WTC11 (cell line): Measurements from ENCODE around the gene NXT1. TPM values are rescaled to one million over a fixed set of nuclear protein-coding genes. Genes with fewer than 3 reads are reported as not detected.

Experiments
- ATAC-seq: fragments of 200-7000 bp; cut with Tn5 transposase; 2 replicates; pipeline ENCODE4 v1.10.0; 2021; ENCODE audit warnings: mild to moderate bottlenecking, moderate library complexity
- CTCF ChIA-PET: fragments of 300-600 bp; sonication (Branson Sonifier 250); formaldehyde crosslinking; loops from one replicate; lab custom pipeline; 2021; ENCODE audit warnings: antibody characterized with exemption; lab: Charles Lee
- POLR2A ChIA-PET: fragments of 350-600 bp; sonication (Branson Sonifier 250); formaldehyde crosslinking; loops from one replicate; lab custom pipeline; 2021; ENCODE audit warnings: antibody characterized with exemption; lab: Charles Lee
- DNase-seq: peaks from one replicate; pipeline ENCODE4 v3.0.0; 2021; ENCODE audit warnings: low spot score
- H3K27ac Mint-ChIP-seq: 2 replicates; pipeline ENCODE4 v1.8.0; 2021; ENCODE audit warnings: mixed read lengths
- H3K27me3 Mint-ChIP-seq: 2 replicates; pipeline ENCODE4 v1.8.0; 2021; ENCODE audit warnings: low read depth, mild to moderate bottlenecking, moderate library complexity, mixed read lengths
- H3K36me3 Mint-ChIP-seq: 2 replicates; pipeline ENCODE4 v1.8.0; 2021; ENCODE audit warnings: mixed read lengths
- H3K4me1 Mint-ChIP-seq: 2 replicates; pipeline ENCODE4 v1.8.0; 2022; ENCODE audit warnings: mixed read lengths
- H3K4me3 Mint-ChIP-seq: 2 replicates; pipeline ENCODE4 v1.8.0; 2021; ENCODE audit warnings: mild to moderate bottlenecking, moderate library complexity, mixed read lengths
- H3K9me3 Mint-ChIP-seq: 2 replicates; pipeline ENCODE4 v1.8.0; 2021; ENCODE audit warnings: mixed read lengths
- ETV6 ChIP-seq: sonication (generic); formaldehyde crosslinking; IDR thresholded peaks from 2 replicates; pipeline ENCODE4 v1.8.1; 2022; ENCODE audit warnings: mild to moderate bottlenecking, missing genetic modification reagents
- FOXJ3 ChIP-seq: sonication (generic); formaldehyde crosslinking; IDR thresholded peaks from 2 replicates; pipeline ENCODE4 v1.9.0; 2021; ENCODE audit warnings: missing genetic modification reagents, mild to moderate bottlenecking, borderline replicate concordance
- GRHL2 ChIP-seq: fragments of 250-450 bp; sonication (Bioruptor Pico); IDR thresholded peaks from 2 replicates; pipeline ENCODE4 v1.8.0; 2022; ENCODE audit warnings: mild to moderate bottlenecking, moderate library complexity; ENCODE audit not compliant: insufficient replicate concordance, severe bottlenecking
- NR2C2 ChIP-seq: sonication (generic); formaldehyde crosslinking; IDR thresholded peaks from 2 replicates; pipeline ENCODE4 v1.8.0; 2022; ENCODE audit warnings: mild to moderate bottlenecking, missing genetic modification reagents
- PRRX2 ChIP-seq: fragments of 250-450 bp; sonication (Bioruptor Pico); IDR thresholded peaks from 2 replicates; pipeline ENCODE4 v1.8.0; 2021; ENCODE audit warnings: mild to moderate bottlenecking
- SOX15 ChIP-seq: fragments of 250-450 bp; sonication (Bioruptor Pico); IDR thresholded peaks from 2 replicates; pipeline ENCODE4 v1.9.0; 2021; ENCODE audit warnings: mild to moderate bottlenecking
- SP1 ChIP-seq: sonication (generic); formaldehyde crosslinking; conservative IDR thresholded peaks from 2 replicates; pipeline ENCODE4 v1.8.1; 2022; ENCODE audit warnings: missing genetic modification reagents
- ZBTB43 ChIP-seq: sonication (generic); formaldehyde crosslinking; IDR thresholded peaks from 2 replicates; pipeline ENCODE4 v1.8.1; 2023; ENCODE audit warnings: mild to moderate bottlenecking, missing genetic modification reagents
- ZNF423 ChIP-seq: fragments of 250-450 bp; sonication (Bioruptor Pico); IDR thresholded peaks from 2 replicates; pipeline ENCODE4 v2.1.2; 2022; ENCODE audit warnings: mild to moderate bottlenecking, moderate library complexity
- ZNF671 ChIP-seq: fragments of 250-450 bp; sonication (Bioruptor Pico); IDR thresholded peaks from 2 replicates; pipeline ENCODE4 v1.8.0; 2021; ENCODE audit warnings: mild to moderate bottlenecking
- ZSCAN18 ChIP-seq: fragments of 250-450 bp; sonication (Bioruptor Pico); IDR thresholded peaks from 2 replicates; pipeline ENCODE4 v2.1.2; 2022; ENCODE audit warnings: mild to moderate bottlenecking, moderate library complexity
- total RNA-seq: library from RNA; stranded (reverse); gene quantifications from 3 replicates; pipeline ENCODE4 v1.2.3, GENCODE V29; 2021
- TF ChIP-seq, protein P1 (sequence below): sonication (generic); formaldehyde crosslinking; IDR thresholded peaks from 2 replicates; pipeline ENCODE4 v1.8.1; 2022; ENCODE audit warnings: mild to moderate bottlenecking, missing genetic modification reagents, moderate library complexity, borderline replicate concordance
- TF ChIP-seq, protein P2 (sequence below): fragments of 250-450 bp; sonication (Bioruptor Pico); IDR thresholded peaks from 2 replicates; pipeline ENCODE4 v1.8.0; 2021; ENCODE audit warnings: mild to moderate bottlenecking
- TF ChIP-seq, protein P3 (sequence below): sonication (generic); formaldehyde crosslinking; IDR thresholded peaks from 2 replicates; pipeline ENCODE4 v1.8.0; 2023; ENCODE audit warnings: missing genetic modification reagents, mild to moderate bottlenecking, borderline replicate concordance
- TF ChIP-seq, protein P4 (sequence below): sonication (generic); formaldehyde crosslinking; IDR thresholded peaks from 2 replicates; pipeline ENCODE4 v1.8.0; 2022; ENCODE audit warnings: mild to moderate bottlenecking, missing genetic modification reagents
- TF ChIP-seq, protein P5 (sequence below): sonication (generic); formaldehyde crosslinking; IDR thresholded peaks from 2 replicates; pipeline ENCODE4 v1.8.0; 2022; ENCODE audit warnings: mild to moderate bottlenecking, missing genetic modification reagents

The NXT1 gene
- total RNA-seq, 1 experiment from 2014 or later: 18.8 TPM

- ChIA-PET POLR2A (no interaction called here), CTCF (no interaction called here)
These were observed 20.3 kb downstream of the NXT1 start for GRCh38 chr20:23370873-23371272.

DNA sequence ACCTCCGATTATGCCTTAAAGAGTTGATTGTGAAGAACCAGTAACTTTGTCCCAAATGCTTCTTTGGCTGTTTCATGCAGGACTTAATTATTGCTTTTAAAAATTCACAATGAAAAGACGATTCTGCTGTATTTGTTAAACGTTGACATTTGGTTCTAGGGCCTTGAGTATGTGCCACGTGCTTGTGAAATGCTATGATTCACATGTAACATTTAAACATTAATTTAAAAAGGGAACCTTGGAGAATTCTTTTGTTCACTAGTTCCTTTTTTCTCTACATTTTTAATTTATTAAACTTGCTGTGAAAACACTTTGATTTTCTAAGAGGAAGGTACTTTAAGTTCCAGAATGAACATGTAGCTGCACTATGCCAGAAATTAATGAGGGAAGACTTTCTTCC, 20.9 kb downstream of the NXT1 start:
- TF ChIP-seq, protein P1, sequence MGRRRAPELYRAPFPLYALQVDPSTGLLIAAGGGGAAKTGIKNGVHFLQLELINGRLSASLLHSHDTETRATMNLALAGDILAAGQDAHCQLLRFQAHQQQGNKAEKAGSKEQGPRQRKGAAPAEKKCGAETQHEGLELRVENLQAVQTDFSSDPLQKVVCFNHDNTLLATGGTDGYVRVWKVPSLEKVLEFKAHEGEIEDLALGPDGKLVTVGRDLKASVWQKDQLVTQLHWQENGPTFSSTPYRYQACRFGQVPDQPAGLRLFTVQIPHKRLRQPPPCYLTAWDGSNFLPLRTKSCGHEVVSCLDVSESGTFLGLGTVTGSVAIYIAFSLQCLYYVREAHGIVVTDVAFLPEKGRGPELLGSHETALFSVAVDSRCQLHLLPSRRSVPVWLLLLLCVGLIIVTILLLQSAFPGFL (CRISPR knock-in tag): no peak
- TF ChIP-seq FOXJ3 (no peak), ZBTB43 (CRISPR knock-in tag) (no peak), GRHL2 (CRISPR knock-in tag) (no peak), SP1 (no peak), ZNF423 (CRISPR knock-in tag) (no peak), PRRX2 (CRISPR knock-in tag) (no peak), ETV6 (no peak), SOX15 (no peak)
- TF ChIP-seq, protein P2, sequence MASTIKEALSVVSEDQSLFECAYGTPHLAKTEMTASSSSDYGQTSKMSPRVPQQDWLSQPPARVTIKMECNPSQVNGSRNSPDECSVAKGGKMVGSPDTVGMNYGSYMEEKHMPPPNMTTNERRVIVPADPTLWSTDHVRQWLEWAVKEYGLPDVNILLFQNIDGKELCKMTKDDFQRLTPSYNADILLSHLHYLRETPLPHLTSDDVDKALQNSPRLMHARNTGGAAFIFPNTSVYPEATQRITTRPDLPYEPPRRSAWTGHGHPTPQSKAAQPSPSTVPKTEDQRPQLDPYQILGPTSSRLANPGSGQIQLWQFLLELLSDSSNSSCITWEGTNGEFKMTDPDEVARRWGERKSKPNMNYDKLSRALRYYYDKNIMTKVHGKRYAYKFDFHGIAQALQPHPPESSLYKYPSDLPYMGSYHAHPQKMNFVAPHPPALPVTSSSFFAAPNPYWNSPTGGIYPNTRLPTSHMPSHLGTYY (CRISPR knock-in tag): no peak
- TF ChIP-seq, protein P3, sequence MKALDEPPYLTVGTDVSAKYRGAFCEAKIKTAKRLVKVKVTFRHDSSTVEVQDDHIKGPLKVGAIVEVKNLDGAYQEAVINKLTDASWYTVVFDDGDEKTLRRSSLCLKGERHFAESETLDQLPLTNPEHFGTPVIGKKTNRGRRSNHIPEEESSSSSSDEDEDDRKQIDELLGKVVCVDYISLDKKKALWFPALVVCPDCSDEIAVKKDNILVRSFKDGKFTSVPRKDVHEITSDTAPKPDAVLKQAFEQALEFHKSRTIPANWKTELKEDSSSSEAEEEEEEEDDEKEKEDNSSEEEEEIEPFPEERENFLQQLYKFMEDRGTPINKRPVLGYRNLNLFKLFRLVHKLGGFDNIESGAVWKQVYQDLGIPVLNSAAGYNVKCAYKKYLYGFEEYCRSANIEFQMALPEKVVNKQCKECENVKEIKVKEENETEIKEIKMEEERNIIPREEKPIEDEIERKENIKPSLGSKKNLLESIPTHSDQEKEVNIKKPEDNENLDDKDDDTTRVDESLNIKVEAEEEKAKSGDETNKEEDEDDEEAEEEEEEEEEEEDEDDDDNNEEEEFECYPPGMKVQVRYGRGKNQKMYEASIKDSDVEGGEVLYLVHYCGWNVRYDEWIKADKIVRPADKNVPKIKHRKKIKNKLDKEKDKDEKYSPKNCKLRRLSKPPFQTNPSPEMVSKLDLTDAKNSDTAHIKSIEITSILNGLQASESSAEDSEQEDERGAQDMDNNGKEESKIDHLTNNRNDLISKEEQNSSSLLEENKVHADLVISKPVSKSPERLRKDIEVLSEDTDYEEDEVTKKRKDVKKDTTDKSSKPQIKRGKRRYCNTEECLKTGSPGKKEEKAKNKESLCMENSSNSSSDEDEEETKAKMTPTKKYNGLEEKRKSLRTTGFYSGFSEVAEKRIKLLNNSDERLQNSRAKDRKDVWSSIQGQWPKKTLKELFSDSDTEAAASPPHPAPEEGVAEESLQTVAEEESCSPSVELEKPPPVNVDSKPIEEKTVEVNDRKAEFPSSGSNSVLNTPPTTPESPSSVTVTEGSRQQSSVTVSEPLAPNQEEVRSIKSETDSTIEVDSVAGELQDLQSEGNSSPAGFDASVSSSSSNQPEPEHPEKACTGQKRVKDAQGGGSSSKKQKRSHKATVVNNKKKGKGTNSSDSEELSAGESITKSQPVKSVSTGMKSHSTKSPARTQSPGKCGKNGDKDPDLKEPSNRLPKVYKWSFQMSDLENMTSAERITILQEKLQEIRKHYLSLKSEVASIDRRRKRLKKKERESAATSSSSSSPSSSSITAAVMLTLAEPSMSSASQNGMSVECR: no peak
- TF ChIP-seq, protein P4, sequence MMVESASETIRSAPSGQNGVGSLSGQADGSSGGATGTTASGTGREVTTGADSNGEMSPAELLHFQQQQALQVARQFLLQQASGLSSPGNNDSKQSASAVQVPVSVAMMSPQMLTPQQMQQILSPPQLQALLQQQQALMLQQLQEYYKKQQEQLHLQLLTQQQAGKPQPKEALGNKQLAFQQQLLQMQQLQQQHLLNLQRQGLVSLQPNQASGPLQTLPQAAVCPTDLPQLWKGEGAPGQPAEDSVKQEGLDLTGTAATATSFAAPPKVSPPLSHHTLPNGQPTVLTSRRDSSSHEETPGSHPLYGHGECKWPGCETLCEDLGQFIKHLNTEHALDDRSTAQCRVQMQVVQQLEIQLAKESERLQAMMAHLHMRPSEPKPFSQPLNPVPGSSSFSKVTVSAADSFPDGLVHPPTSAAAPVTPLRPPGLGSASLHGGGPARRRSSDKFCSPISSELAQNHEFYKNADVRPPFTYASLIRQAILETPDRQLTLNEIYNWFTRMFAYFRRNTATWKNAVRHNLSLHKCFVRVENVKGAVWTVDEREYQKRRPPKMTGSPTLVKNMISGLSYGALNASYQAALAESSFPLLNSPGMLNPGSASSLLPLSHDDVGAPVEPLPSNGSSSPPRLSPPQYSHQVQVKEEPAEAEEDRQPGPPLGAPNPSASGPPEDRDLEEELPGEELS (CRISPR knock-in tag): no peak
- TF ChIP-seq, protein P5, sequence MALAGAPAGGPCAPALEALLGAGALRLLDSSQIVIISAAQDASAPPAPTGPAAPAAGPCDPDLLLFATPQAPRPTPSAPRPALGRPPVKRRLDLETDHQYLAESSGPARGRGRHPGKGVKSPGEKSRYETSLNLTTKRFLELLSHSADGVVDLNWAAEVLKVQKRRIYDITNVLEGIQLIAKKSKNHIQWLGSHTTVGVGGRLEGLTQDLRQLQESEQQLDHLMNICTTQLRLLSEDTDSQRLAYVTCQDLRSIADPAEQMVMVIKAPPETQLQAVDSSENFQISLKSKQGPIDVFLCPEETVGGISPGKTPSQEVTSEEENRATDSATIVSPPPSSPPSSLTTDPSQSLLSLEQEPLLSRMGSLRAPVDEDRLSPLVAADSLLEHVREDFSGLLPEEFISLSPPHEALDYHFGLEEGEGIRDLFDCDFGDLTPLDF (CRISPR knock-in tag): no peak
- Mint-ChIP-seq H3K36me3 (peaks cover 66% of the 10 kb centered on the region), H3K4me3 (no peak overlapping the region)

More at GRCh38 chr20:23370873-23371272, 20.3 kb downstream of the NXT1 start:
- DNase-seq (no peak), ATAC-seq (no peak)
- Mint-ChIP-seq H3K27ac (no peak overlapping the region), H3K4me1 (peaks cover 4% of the 10 kb centered on the region), H3K4me3 (no peak overlapping the region), H3K9me3 (no peaks in the 10 kb centered on the region), H3K27me3 (no peaks in the 10 kb centered on the region), H3K36me3 (peaks cover 60% of the 10 kb centered on the region)
- TF ChIP-seq ZNF671 (CRISPR knock-in tag): no peak
- TF ChIP-seq ZBTB43 (CRISPR knock-in tag): no peak
- TF ChIP-seq ZSCAN18 (CRISPR knock-in tag): no peak
- TF ChIP-seq NR2C2: no peak

More for the DNA sequence above, 20.9 kb downstream of the NXT1 start:
- Mint-ChIP-seq H3K9me3 (no peaks in the 10 kb centered on the region), H3K27ac (no peak overlapping the region), H3K27me3 (no peaks in the 10 kb centered on the region), H3K4me1 (peaks cover 4% of the 10 kb centered on the region)
- no peak for DNase-seq
- CTCF ChIA-PET: no interaction called here
- no peak for ATAC-seq
- POLR2A ChIA-PET: no interaction called here
